Heart left ventricle (tissue), 16 donors: ENCODE results near the gene MICAL3. TPM values are rescaled to one million over a fixed set of nuclear protein-coding genes. Genes with fewer than 3 reads are reported as not detected.

Experiments
- ATAC-seq, 4 donors: fragments of 200-7000 bp; cut with Tn5 transposase; one replicate each; pipeline ENCODE4 v1.9.1; 2020 to 2022; ENCODE audit warnings: moderate library complexity in 4 of 4, mild to moderate bottlenecking in 3 of 4, moderate number of reproducible peaks in 1 of 4
- DNase-seq, 5 donors: peaks; one replicate each; pipeline ENCODE4 v3.0.0-alpha.2; 2020
- H3K27ac ChIP-seq, 12 donors: fragments of 200-600 bp; sonication (generic) in 4 of 12; one replicate each; pipeline versions ENCODE4 v1.5.0 to v1.8.0; 2016 to 2022; ENCODE audit warnings: mild to moderate bottlenecking in 2 of 12
- H3K27me3 ChIP-seq, 9 donors: fragments of 200-600 bp; sonication (generic) in 2 of 9; one replicate each; pipeline versions ENCODE4 v1.5.1 to v1.8.0; 2016 to 2022; ENCODE audit warnings: mild to moderate bottlenecking in 3 of 9
- H3K36me3 ChIP-seq, 9 donors: fragments of 200-600 bp; sonication (generic) in 2 of 9; one replicate each; pipeline versions ENCODE4 v1.5.0 to v1.8.0; 2018 to 2022; ENCODE audit warnings: mild to moderate bottlenecking in 2 of 9
- H3K4me1 ChIP-seq, 12 donors: fragments of 200-600 bp; sonication (generic) in 4 of 12; one replicate each; pipeline versions ENCODE4 v1.5.0 to v1.8.0; 2016 to 2022; ENCODE audit warnings: mild to moderate bottlenecking in 3 of 12
- H3K4me3 ChIP-seq, 12 donors: fragments of 200-600 bp; sonication (generic) in 4 of 12; one replicate each; pipeline versions ENCODE4 v1.5.0 to v1.8.0; 2017 to 2022; ENCODE audit warnings: mild to moderate bottlenecking in 9 of 12, moderate library complexity in 4 of 12
- H3K9me3 ChIP-seq, 12 donors: fragments of 200-600 bp; sonication (generic) in 4 of 12; one replicate each; pipeline versions ENCODE4 v1.5.0 to v1.8.0; 2016 to 2022; ENCODE audit warnings: mild to moderate bottlenecking in 1 of 12
- CTCF ChIP-seq, 12 donors: fragments of 200-600 bp; sonication (generic) in 4 of 12; IDR thresholded peaks; one replicate each; pipeline versions ENCODE4 v1.5.0 to v1.8.0; 2018 to 2022; ENCODE audit warnings: antibody characterized with exemption in 12 of 12, mild to moderate bottlenecking in 5 of 12
- POLR2A ChIP-seq, 2 donors: fragments of 450-650 bp; IDR thresholded peaks; one replicate each; pipeline ENCODE4 v1.6.1; 2017; ENCODE audit warnings: antibody characterized with exemption in 2 of 2, mild to moderate bottlenecking in 2 of 2, moderate library complexity in 2 of 2
- WGBS, 4 donors: extraction: QIAGEN DNeasy Blood & Tissue Kit in 2 of 4; methylation state at CpG; one replicate each; pipeline versions ENCODE4 v1.1.5 to v1.1.7; 2013 to 2018; 5-methylcytosine and 5-hydroxymethylcytosine counted together
- intact Hi-C, 10 donors: fragments of 100-400 bp; cut with DNase I; formaldehyde crosslinking; loops; one replicate each; pipeline versions ENCODE4 v1.11.1 to v1.14.2; 2022
- polyA plus RNA-seq, 2 donors: library from polyadenylated mRNA; stranded (reverse); fragments of 200-250 nt; gene quantifications; one replicate each; pipeline ENCODE4 v1.2.3, GENCODE V29; 2013
- total RNA-seq, 9 donors: library from RNA; depleted of rRNA in 2 of 9; stranded (reverse); fragments of >200 nt in 2 of 9; fragmentation: NEBNext Ultra II Directional in 3 of 9; extraction: Animal tissue kit (Norgen Biotek cat#: 25700) in 3 of 9; gene quantifications; one replicate each; pipeline versions ENCODE4 v1.1.0 to v1.2.4, GENCODE V29; 2016 to 2023
- donor health status: ischemic (EF 13 %, LVEDD 7.1; RV severe dilation, severe dysfunction).
- donor health status: healthy with polysubstance abuse.
- donor health status: DM: no; HTN: yes; CAD: no.
- donor health status: DM: no; HTN: no; CAD: no.
- donor health status: ischemic (EF 25% LVEDD 6.9; RV normal size, moderate dysfunction).
- donor health status: ischemic (EF 25% LVEDD 5.7; RV mildly dilated, moderate dysfunction).
- donor health status: healthy.
- donor health status: DM: yes; HTN: yes; CAD: no.
- donor health status: ischemic (EF 35%, LVEDD 5.7; RV mildly dilated, moderate dysfunction).
- donor health status: nonischemic (EF 11% LVEDD 7.7; RV severe dilation, severe dysfunction).
- donor health status: DM: yes; HTN: yes; CAD: no.
- donor health status: PGD.
- donor health status: ischemic (EF 29% LVEDD 5.4; RV normal size, mild dysfunction).
- donor health status: nonischemic (EF 23%, LVEDD 6.1; RV moderate dilation, normal function).

MICAL3 gene
- total and polyA plus RNA-seq, 11 donors, result 41.3 to 125 (median 83.3) TPM

- Histone ChIP-seq H3K36me3 (peaks cover 0 to 78% (median 66%) of the 10 kb centered on the region in 9 donors), H3K4me1 (peaks cover 0 to 26% (median 2%) of the 10 kb centered on the region in 12 donors), H3K4me3 (no peak overlapping the region), H3K27me3 (no peaks in the 10 kb centered on the region), H3K9me3 (no peaks in the 10 kb centered on the region), H3K27ac (peak overlapping the region in 1 of 12 donors; percentile 71)
- ATAC-seq, result no peak
- WGBS, 4 donors, result 89 to 96% (median 92%) methylated on average over 13 to 14 of the region's 14 CpGs
- no peak for TF ChIP-seq CTCF (IDR thresholded peaks at IDR 0.05)
- intact Hi-C loops, result no loop called here
- no peak for DNase-seq
Measured at GRCh38 chr22:17873116-17873515, 151.2 kb downstream of the MICAL3 start.

GRCh38 chr22:17872471-17872870 is 151.9 kb downstream of the MICAL3 start:
- TF ChIP-seq POLR2A (IDR thresholded peaks at IDR 0.05), result no peak
- no peak for TF ChIP-seq CTCF (IDR thresholded peaks at IDR 0.05)
- H3K4me3 ChIP-seq, result no peak overlapping the region
- ATAC-seq, result no peak
- DNase-seq, result no peak
- H3K9me3 ChIP-seq, result no peaks in the 10 kb centered on the region
- WGBS, 4 donors, result 80 to 87% (median 85%) methylated on average over 7 of the region's 7 CpGs
- peaks cover 0 to 33% (median 8%) of the 10 kb centered on the region in 12 donors for H3K4me1 ChIP-seq
- H3K36me3 ChIP-seq, result peaks cover 0 to 80% (median 66%) of the 10 kb centered on the region in 9 donors
- H3K27me3 ChIP-seq, result no peaks in the 10 kb centered on the region
- peak overlapping the region in 6 of 12 donors; percentile 19 to 71 (median 42) for H3K27ac ChIP-seq
- intact Hi-C loops, result no loop called here

- Histone ChIP-seq H3K27me3 (no peaks in the 10 kb centered on the region), H3K4me3 (no peak overlapping the region), H3K27ac (peak overlapping the region in 7 of 12 donors; percentile 9 to 71 (median 46)), H3K9me3 (no peaks in the 10 kb centered on the region), H3K4me1 (peaks cover 0 to 38% (median 13%) of the 10 kb centered on the region in 12 donors), H3K36me3 (peaks cover 0 to 80% (median 66%) of the 10 kb centered on the region in 9 donors)
- no peak for TF ChIP-seq CTCF (IDR thresholded peaks at IDR 0.05)
- TF ChIP-seq POLR2A (IDR thresholded peaks at IDR 0.05), result no peak
- 86 to 90% (median 89%) methylated on average over 30 to 32 of the region's 32 CpGs for WGBS, 4 donors
- intact Hi-C loops, result no loop called here
- DNase-seq, result peak in 3 of 5 donors; percentile 59 to 90 (median 68)
- ATAC-seq, result peak; percentile 50 to 88 (median 82)
Measured at GRCh38 chr22:17871726-17872458, 152.5 kb downstream of the MICAL3 start.

- Histone ChIP-seq H3K4me1 (peaks cover 0 to 45% (median 13%) of the 10 kb centered on the region in 12 donors), H3K27me3 (no peaks in the 10 kb centered on the region), H3K27ac (peak overlapping the region in 4 of 12 donors; percentile 17 to 71 (median 36)), H3K36me3 (peaks cover 0 to 82% (median 66%) of the 10 kb centered on the region in 9 donors), H3K9me3 (no peaks in the 10 kb centered on the region), H3K4me3 (no peak overlapping the region)
- intact Hi-C loops, result no loop called here
- WGBS, 4 donors, result 66 to 77% (median 73%) methylated on average over 8 of the region's 8 CpGs
- DNase-seq (no peak), ATAC-seq (no peak)
- TF ChIP-seq POLR2A (IDR thresholded peaks at IDR 0.05) (no peak), CTCF (IDR thresholded peaks at IDR 0.05) (no peak)
Measured at GRCh38 chr22:17870407-17870806, 154.0 kb downstream of the MICAL3 start.
